ENCODE results near the gene ITCH.
"Not testable (repeated sequence)": the region's sequence is repeated elsewhere in the genome, so short reads cannot be mapped to it uniquely, and the experiment has no call there.

Gene ITCH

GRCh38 chr20:34472246-34472925, 109.3 kb downstream of the ITCH start:
- no peak for DNase-seq

GRCh38 chr20:34473262-34473883, 110.3 kb downstream of the ITCH start:
- DNase-seq: no peak

- DNase-seq: no peak
Measured at GRCh38 chr20:34475979-34476736, 113.1 kb downstream of the ITCH start.

GRCh38 chr20:34479627-34480026, 116.6 kb downstream of the ITCH start:
- DNase-seq: no peak

GRCh38 chr20:34482154-34482553, 119.1 kb downstream of the ITCH start:
- not testable (repeated sequence) for DNase-seq

- not testable (repeated sequence) for DNase-seq
Measured at GRCh38 chr20:34483585-34484220, 120.6 kb downstream of the ITCH start.

GRCh38 chr20:34485068-34485634, 122.1 kb downstream of the ITCH start:
- DNase-seq: no peak

GRCh38 chr20:34491226-34491931, 128.3 kb downstream of the ITCH start:
- no peak for DNase-seq

GRCh38 chr20:34491932-34492509, 128.9 kb downstream of the ITCH start:
- no peak for DNase-seq

- DNase-seq: no peak
Measured at GRCh38 chr20:34493646-34494045, 130.6 kb downstream of the ITCH start.

- DNase-seq: no peak
Measured at GRCh38 chr20:34495307-34495706, 132.2 kb downstream of the ITCH start.

- DNase-seq: no peak
Measured at GRCh38 chr20:34495916-34496315, 132.8 kb downstream of the ITCH start.

GRCh38 chr20:34497596-34497995, 134.5 kb downstream of the ITCH start:
- not testable (repeated sequence) for DNase-seq

- DNase-seq: no peak
Measured at GRCh38 chr20:34500823-34501222, 137.8 kb downstream of the ITCH start.

- DNase-seq: no peak
Measured at GRCh38 chr20:34506480-34506879, 143.4 kb downstream of the ITCH start.

GRCh38 chr20:34507702-34508413, 144.8 kb downstream of the ITCH start:
- no peak for DNase-seq

- DNase-seq: no peak
Measured at GRCh38 chr20:34510575-34510974, 147.5 kb downstream of the ITCH start.

GRCh38 chr20:34511891-34512265, 148.8 kb downstream of the ITCH start:
- DNase-seq: no peak

- DNase-seq: no peak
Measured at GRCh38 chr20:34512266-34512954, 149.3 kb downstream of the ITCH start.

GRCh38 chr20:34512955-34513419, 149.9 kb downstream of the ITCH start:
- DNase-seq: no peak

GRCh38 chr20:34514034-34514433, 151.0 kb downstream of the ITCH start:
- DNase-seq: not testable (repeated sequence)
